ENCODE measurements around the gene NDUFB5. TPM values are rescaled to one million over a fixed set of nuclear protein-coding genes. Genes with fewer than 3 reads are reported as not detected.

Gene NDUFB5
- total and polyA plus RNA-seq, 3 donors from 2014 or later: 70.4 to 138 (median 88.1) TPM

DNA sequence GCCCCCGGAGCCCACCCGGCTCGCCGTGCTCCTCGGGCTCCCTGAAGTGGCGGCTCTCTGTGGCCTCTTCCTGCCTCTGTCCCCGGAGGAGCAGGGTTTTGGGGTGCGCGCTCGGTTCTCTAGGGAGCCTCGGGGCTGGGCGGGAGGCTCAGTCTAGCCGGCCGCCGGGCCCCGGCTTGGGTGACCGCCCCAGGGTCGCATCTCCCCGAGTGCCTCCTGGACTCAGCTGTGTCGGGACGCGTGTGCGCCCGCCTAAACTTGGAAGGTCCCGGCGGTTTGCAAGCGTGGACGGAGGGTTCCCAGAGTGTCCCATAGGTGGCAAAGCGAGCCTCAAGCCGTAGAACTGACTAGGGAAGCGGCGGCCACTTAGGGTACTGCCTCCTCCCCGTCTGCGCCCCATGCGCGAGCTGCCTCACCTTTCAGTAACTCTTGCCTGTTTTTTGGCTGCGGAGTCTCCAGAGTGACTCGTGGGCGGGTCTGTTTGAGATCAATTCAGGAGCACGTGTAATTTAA lies 41.3 kb upstream of the NDUFB5 start:
- peak overlapping the region; percentile 85 to 93 for H3K4me3 ChIP-seq
- intact Hi-C loops (cut with DNase I; ENCODE audit: low total_unique reads): no loop called here
- no peaks in the 10 kb centered on the region for H3K27me3 ChIP-seq
- 0% methylated on average over 9 to 40 of the region's 40 CpGs for WGBS, 2 donors
- TF ChIP-seq, protein P1, sequence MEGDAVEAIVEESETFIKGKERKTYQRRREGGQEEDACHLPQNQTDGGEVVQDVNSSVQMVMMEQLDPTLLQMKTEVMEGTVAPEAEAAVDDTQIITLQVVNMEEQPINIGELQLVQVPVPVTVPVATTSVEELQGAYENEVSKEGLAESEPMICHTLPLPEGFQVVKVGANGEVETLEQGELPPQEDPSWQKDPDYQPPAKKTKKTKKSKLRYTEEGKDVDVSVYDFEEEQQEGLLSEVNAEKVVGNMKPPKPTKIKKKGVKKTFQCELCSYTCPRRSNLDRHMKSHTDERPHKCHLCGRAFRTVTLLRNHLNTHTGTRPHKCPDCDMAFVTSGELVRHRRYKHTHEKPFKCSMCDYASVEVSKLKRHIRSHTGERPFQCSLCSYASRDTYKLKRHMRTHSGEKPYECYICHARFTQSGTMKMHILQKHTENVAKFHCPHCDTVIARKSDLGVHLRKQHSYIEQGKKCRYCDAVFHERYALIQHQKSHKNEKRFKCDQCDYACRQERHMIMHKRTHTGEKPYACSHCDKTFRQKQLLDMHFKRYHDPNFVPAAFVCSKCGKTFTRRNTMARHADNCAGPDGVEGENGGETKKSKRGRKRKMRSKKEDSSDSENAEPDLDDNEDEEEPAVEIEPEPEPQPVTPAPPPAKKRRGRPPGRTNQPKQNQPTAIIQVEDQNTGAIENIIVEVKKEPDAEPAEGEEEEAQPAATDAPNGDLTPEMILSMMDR (IDR thresholded peaks at IDR 0.05): peak in 2 of 3 experiments; percentile 42 to 45
- no peak for TF ChIP-seq POLR2A (IDR thresholded peaks at IDR 0.05)
- H3K9me3 ChIP-seq: no peaks in the 10 kb centered on the region
- no peaks in the 10 kb centered on the region for H3K36me3 ChIP-seq (ENCODE audit: low read depth, missing control alignments)
- H3K4me1 ChIP-seq: peaks cover 4% of the 10 kb centered on the region
- peak; percentile 76 for DNase-seq
- peak overlapping the region; percentile 91 to 93 for H3K27ac ChIP-seq

DNA sequence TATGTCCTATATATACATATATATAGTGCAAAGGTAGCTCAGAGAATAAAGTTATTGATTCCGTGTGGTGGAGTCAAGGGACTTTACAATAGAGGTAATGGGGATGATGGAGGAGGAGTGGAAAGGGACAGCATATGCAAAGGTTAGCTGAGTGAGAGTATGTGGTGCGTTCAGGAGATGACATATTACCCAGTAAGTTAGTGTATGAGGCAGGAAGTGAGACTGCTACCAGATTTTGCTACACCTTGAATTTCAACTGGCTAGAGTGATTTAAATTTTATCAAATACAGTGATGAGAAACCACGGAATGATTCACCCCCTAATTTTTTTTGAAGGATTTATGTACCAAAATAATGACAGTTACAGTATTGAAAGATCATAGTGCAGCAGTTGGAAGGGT lies 39.1 kb upstream of the NDUFB5 start:
- H3K27ac ChIP-seq: no peak overlapping the region
- TF ChIP-seq, protein P1 (IDR thresholded peaks at IDR 0.05): no peak
- no peak for TF ChIP-seq POLR2A (IDR thresholded peaks at IDR 0.05)
- 83% methylated on average over 3 of the region's 3 CpGs for WGBS, 2 donors
- intact Hi-C loops (cut with DNase I; ENCODE audit: low total_unique reads): no loop called here
- no peak overlapping the region for H3K4me3 ChIP-seq
- DNase-seq: no peak
- H3K36me3 ChIP-seq (ENCODE audit: low read depth, missing control alignments): no peaks in the 10 kb centered on the region
- H3K9me3 ChIP-seq: no peaks in the 10 kb centered on the region
- peaks cover 4% of the 10 kb centered on the region for H3K4me1 ChIP-seq
- no peaks in the 10 kb centered on the region for H3K27me3 ChIP-seq

DNA sequence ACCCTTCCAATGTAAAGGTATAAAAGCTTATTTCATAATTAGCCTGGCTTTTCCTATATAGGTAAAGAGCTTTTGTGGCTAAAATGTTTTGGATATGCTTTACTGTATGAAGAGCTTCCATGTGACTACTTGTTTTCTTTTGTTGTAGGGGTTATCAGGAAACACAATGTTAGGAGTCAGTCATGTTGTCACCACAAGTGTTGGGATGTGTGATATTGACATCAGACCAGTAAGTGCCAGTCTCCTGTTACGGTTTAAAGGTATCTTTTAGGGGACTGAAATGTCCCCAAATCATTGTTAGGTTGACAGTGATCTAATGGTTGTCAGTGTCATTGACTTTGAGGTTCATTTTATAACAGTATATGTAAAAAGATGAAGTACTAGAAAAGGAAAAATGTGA lies 23.6 kb upstream of the NDUFB5 start:
- H3K9me3 ChIP-seq: no peaks in the 10 kb centered on the region
- H3K27ac ChIP-seq: no peak overlapping the region
- no peak for DNase-seq
- H3K4me1 ChIP-seq: no peaks in the 10 kb centered on the region
- TF ChIP-seq POLR2A (IDR thresholded peaks at IDR 0.05): no peak
- TF ChIP-seq, protein P1 (IDR thresholded peaks at IDR 0.05): no peak
- 94 to 96% methylated on average over 1 of the region's 1 CpG for WGBS, 2 donors
- no peak overlapping the region for H3K4me3 ChIP-seq
- H3K27me3 ChIP-seq: no peaks in the 10 kb centered on the region
- intact Hi-C loops (cut with DNase I; ENCODE audit: low total_unique reads): no loop called here
- no peaks in the 10 kb centered on the region for H3K36me3 ChIP-seq (ENCODE audit: low read depth, missing control alignments)

DNA sequence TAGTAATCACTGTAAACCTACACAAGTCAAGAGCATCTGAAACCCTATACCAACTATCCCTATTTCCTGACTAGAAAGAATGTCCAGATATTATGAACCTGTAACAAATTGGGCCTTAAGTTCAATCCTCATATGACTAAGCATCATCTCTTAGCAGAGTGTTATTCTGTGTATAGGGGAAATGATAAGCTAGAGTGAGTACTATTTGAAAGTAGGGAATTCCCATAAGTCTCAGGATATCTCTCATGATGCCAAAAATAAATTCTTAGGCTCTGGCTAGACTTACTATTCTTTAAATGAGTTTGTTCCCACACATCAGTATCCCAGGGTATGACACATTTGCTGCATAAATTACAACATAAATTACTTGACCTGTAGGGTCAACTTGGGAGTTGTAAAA lies 15.5 kb upstream of the NDUFB5 start:
- TF ChIP-seq, protein P1 (IDR thresholded peaks at IDR 0.05): no peak
- no peak for TF ChIP-seq POLR2A (IDR thresholded peaks at IDR 0.05)
- DNase-seq: no peak
- Histone ChIP-seq H3K27me3 (no peaks in the 10 kb centered on the region), H3K4me3 (no peak overlapping the region), H3K4me1 (no peaks in the 10 kb centered on the region), H3K9me3 (no peaks in the 10 kb centered on the region), H3K27ac (no peak overlapping the region), H3K36me3 (ENCODE audit: low read depth, missing control alignments) (no peaks in the 10 kb centered on the region)
- intact Hi-C loops (cut with DNase I; ENCODE audit: low total_unique reads): no loop called here

DNA sequence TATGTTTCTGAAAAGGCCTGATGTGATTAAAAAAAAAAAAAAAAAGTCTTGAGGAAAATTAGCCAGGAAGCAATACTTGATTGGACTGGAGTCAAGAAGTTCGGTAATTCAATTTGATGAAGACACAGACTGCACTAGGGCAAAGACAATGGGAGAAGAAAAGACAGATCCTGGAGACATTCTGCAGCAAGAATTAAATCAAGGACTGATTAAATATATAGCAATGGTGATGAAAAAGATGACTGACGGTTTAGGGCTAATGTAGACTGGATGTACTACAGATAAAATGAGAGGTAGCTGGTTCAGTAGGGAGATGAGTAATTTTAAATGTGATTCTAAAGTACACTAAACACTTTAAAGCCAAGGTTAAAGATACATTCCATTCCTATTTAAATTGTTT lies 13.9 kb upstream of the NDUFB5 start:
- no peak for DNase-seq
- 61 to 63% methylated on average over 2 of the region's 2 CpGs for WGBS, 2 donors
- TF ChIP-seq POLR2A (IDR thresholded peaks at IDR 0.05): no peak
- TF ChIP-seq, protein P1 (IDR thresholded peaks at IDR 0.05): no peak

More for the DNA sequence above, 13.9 kb upstream of the NDUFB5 start:
- no peaks in the 10 kb centered on the region for H3K9me3 ChIP-seq
- intact Hi-C loops (cut with DNase I; ENCODE audit: low total_unique reads): no loop called here
- H3K27ac ChIP-seq: no peak overlapping the region
- no peaks in the 10 kb centered on the region for H3K27me3 ChIP-seq
- no peaks in the 10 kb centered on the region for H3K36me3 ChIP-seq (ENCODE audit: low read depth, missing control alignments)
- no peak overlapping the region for H3K4me3 ChIP-seq
- H3K4me1 ChIP-seq: no peaks in the 10 kb centered on the region
